Stimulated activated CD4-positive, alpha-beta T cell treated with anti-CD3 and anti-CD28 coated beads, TNF-alpha, amount 100 ng/mL, for 4 hours (primary cell): ENCODE data around the gene FAM181A.

Source experiments
- DNase-seq, 3 experiments: peaks; one replicate each; pipeline ENCODE4 v3.0.0-alpha.2; 2020; ENCODE audit warnings: low read depth in 3 of 3

Gene FAM181A

GRCh38 chr14:93962701-93963601, 35.8 kb downstream of the FAM181A start:
- DNase-seq, result no peak

- no peak for DNase-seq
Measured at GRCh38 chr14:93963692-93964091, 36.5 kb downstream of the FAM181A start.

DNA sequence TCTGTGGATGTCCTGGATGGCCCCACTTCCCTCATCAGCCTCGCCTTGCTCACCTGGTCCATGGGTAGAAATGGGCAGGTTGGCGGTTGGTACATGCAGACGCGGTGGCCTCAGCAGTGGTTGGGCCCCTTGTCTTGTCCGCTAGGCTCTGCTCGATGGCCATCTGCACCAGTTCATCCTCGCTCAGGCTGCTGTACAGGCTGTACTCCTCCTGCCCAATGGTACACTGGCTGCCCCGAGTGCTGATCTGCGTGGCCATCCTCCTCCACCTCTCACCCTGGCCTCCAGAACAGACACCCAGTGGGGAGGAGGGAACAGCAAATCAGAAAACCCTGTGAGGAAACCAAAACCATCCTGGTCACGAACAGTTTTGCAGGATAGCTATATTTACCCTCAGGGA, 37.1 kb downstream of the FAM181A start:
- no peak for DNase-seq

- DNase-seq, result no peak
Measured at GRCh38 chr14:93964820-93965286, 37.7 kb downstream of the FAM181A start.

DNA sequence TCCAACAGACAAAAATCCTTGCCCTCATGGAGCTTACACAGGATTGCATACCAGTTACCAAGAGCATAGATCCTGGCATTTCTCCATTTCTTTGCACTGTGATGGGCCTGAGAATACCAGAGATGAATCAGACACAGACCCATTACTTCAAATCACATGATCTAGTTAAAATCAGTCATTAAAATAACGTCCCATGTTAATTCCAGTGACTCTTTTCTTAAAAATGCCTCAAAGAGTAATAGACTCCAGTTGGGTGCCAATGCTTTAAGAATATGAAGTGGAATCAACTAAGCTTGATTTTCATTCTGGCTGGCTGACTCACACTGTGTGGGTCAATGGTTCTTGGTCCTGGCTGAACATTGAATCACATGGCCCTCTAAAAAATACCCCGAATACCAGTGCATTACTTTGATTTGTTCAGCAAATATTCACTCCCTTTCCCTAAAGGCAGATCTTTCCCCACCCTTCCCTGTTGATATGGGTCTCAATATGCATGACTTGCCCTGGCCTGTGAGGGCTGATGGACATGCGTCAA, 38.2 kb downstream of the FAM181A start:
- DNase-seq, result no peak

DNA sequence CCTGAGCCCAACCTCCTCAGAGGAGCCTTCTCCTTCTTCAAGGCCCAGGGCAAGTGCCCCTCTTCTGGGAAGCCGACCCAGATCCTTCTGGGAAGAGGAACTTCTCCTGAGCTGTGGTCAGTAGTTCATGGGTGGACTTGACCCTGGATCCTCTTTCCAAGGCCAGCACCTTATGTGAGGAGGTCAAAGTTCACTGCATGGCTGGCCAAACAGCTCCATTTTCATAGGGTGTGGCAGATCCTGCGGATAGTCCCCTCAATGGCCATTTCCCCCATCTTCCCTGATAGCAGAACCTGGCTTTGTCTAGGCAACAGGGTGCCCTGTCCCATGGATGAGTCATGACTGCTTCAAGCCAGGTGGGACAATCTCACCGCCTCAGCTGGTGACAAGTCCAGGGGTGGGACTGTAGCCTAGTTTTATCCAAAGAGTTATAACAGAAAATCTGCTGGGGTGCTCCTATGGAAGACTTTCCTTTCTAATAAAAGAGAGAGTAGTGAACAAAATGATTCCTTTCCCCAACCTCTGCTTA, 38.9 kb downstream of the FAM181A start:
- DNase-seq, result no peak

DNA sequence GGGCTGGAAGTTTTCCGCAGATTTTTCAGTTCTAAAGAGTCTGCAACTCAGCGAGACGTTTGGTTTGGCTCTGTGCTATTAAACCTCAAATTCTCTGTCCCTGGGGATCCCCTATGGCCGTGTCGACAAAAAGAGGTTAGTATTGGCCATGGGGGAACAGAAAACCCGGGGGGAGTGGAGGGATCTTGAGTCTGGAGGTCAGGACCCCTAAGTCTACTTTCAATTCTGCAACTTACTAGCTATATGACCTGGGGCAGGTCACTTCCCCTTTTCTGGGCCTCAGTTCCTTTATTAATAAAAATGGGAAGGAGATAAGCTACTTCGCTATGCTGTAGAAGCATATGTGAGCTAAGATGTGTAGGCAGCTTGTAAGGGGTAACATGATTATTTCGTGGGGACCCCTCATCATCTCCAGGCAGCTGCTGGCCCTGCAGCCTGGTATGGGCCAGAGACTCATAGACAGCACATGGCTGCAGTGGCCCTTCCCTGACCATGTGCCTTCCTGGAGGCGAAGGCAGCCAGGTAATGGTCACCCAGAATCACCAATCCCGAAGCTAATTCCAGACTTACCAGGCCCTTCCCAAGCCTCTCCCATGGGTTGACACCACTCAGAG, 40.6 kb downstream of the FAM181A start:
- no peak for DNase-seq

- no peak for DNase-seq
Measured at GRCh38 chr14:93969082-93969828, 42.1 kb downstream of the FAM181A start.

DNA sequence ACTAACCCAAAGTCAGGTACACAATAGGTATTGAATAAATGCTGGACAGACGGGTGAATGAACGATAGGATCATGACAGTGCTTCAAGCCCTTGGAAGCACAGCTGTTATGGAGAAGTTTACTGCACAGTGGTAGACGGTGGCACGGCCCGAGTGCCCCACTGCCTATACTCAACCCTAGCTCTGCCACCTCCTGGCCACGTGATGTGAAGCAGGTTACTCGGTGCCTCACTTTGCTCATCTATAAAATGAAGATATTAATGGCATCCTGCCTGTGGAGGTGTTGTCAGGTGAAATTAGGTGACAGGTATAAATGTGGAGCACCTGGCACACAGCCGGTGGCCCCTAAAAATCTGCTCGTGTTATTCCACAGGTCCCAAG, 43.4 kb downstream of the FAM181A start:
- peak; percentile 46 to 59 (median 57) for DNase-seq

DNA sequence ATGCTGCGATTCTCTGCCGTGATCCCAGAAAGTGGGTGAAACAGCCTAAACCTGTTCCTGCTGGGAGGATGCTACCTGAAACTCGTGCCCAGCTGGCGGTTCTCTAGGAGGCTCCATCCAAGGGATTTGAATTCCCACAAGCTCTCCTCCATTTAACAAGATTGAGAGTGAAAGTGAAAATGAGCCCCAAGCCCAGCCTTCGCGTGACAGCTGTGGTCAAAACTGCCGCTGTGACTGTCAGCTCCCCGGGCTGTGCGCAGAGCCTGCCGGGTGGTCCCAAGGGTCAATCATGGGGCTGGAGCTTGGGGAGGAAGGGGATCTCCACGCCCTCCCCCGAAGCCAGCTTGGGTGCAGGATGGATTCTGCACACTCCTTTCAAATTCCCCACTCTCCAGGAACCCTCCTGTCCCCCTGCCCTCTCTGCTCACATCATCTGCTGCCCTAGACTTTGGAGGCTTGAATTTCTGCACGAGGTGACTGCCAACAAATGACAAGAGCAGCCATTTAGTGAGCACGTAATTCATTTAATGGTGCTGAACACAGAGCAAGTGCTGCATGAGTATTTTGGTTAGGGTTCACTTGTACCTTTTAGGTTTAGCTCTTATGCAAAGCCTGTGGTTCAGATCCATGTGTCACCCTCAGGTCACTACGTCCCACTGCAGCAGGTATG, 44.0 kb downstream of the FAM181A start:
- no peak for DNase-seq

DNA sequence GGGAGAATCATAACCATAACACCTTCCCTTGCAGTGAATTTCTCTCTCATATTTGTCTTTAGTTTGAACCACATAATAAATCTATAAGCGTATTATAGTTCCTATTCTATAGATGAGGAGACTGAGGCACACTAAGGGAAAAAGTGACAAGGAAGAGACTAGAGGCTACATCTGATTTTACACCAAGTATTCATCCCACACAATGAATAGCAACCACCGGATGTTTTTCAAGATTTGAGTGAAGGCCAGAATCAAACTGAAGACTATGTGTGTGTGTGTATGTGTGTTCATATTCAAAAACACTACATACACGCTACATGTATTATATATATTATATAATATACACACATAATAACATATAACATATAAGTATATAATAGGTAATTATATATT, 44.5 kb downstream of the FAM181A start:
- DNase-seq, result no peak

DNA sequence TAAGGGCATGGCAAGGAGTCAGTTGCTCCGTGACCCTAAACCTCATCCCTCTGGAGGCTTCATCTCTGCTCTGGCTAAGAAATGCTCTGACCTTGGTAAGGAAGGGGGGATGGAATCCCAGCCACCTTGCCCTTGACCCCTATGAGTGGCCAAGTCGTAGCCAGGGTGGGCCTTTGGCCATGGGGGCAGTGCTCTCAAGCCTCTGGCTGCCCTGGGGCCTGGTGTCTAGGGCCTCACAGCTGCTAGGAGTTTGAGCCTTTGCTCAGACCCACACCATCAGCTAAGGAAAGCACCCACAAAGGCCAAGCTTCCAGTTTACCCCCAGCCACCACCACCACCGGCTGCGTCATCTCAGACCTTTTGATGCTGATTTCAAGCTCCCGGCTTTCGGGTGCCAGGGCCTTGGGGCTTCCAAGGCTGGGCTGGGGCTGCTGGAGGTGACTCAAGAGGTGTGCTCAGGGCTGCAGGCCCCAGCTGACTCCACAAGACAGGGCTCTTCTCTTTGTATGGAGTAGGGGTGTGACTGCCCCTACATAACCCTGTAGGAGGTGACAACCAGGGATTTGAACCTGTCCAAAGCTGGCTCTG, 45.6 kb downstream of the FAM181A start:
- DNase-seq, result no peak

GRCh38 chr14:93973607-93974006, 46.5 kb downstream of the FAM181A start:
- DNase-seq, result no peak

DNA sequence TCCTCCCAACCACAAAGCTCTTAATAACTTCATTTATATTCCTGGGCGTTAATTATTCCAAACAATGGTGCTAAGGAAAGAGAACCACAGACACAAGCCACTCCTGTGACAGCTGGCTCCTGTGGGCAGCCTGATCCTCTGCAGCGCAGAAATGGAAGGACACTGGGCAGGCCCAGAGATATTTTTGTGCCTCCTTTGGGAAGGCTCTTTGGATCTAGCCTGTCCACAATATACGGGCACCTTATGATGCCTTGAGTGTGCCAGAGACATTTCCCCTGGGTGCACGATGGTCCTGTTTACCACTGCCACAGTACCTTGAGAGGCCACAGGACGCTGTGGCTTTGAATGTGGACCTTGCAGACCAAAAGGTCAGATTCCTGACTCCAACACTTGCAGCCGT, 47.2 kb downstream of the FAM181A start:
- DNase-seq, result no peak

DNA sequence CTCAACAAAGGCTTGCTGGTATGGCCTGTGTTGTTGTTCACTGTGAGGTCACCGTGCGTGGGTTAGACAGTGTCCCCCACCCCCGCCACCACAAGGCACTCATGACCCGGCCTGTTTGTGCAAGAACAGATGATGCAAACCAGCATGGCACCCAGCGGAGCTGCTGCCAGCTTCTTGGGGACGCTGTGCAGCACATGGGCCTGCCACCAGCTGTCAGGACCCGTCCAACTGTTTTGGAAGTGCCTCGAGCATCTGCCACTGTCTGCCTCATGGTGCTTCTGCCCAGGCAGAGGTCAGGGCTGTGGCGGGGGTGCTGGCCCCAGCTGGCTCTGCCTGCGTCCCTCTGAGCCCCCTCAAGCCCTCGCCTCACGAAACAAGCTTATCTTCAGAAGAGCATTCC, 47.7 kb downstream of the FAM181A start:
- DNase-seq, result no peak

DNA sequence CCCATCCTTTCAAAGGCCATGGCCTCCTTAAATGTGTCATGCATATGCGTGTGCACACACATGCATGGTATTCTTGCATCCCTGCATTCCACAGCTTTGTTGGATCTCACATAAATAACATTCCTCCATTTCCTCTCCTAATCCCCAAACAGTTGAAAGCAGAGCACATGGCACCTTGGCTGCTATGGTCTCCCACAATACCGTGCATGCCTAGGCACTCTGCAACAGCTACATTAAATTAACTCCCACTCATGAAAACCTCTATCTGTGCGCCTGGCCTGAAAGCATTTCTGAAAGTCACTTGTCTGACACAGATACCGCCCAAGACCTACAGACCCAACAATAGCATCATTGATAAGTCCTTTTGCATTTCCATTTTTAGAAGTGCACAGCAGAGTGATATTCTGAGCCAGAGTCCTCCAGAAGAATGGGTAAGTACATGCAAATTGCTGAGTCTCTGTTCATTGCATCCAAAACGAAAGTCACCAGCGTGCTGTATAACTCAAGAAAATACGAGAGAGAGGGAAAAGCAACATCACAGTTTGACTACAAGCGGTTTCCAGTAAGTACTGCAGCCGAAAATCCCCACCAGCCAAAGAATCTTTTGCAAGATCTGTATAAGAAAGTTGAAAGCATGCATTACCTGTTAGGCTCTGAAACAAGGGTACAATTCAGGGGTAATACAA, 48.8 kb downstream of the FAM181A start:
- no peak for DNase-seq

DNA sequence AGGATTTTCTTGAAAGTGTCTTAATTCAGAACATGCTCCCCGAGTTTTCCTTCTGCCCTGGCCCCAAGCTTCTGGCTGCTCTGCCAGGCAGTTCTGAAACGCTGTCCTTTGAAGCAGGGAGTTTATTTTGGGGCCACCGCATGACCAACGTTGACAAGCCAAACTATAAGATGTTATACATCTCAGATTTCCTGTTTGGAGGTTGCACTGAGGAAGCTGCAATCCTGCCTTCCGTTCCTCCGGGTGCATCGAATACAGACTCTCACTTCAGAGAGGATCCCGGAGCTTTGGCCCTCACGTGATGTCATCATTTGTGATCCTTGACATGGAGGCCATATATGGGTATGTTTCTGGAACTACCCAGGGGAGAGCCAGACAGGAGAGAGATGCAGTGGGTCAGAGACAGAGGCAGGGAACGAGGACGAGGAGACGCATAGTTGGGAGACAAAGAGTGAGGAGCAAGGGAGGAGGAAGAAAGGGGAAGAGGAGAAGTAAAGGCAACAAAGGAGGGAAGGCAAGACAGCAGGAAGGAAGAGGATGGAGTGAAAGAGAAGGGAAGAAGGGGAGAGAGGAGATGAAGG, 49.4 kb downstream of the FAM181A start, which contains the start of gene ASB2:
Gene ASB2, minus strand, starts transcription at position 94 of the 581 bp plus-strand sequence. CDS start 12,031 bp downstream, outside the sequence.
- no peak for DNase-seq

DNA sequence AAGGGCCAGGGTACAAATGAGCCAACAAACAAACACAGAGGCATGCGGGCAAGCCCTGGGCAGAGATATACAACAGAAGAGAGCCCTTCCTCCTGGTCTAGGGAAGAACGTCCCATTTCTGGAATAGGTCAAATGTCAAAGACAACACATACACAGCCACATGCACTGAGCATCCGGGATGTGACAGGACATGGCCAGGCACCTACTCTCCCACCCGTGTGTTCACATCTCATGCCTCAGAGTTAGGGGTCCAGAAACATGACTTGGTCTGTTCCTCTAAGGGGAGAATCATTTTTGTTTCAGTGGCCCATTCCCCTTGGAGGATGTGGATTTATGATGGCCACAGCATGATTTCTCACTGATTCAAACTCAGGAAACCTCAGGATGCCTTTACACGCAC, 50.0 kb downstream of the FAM181A start:
- DNase-seq, result no peak

DNA sequence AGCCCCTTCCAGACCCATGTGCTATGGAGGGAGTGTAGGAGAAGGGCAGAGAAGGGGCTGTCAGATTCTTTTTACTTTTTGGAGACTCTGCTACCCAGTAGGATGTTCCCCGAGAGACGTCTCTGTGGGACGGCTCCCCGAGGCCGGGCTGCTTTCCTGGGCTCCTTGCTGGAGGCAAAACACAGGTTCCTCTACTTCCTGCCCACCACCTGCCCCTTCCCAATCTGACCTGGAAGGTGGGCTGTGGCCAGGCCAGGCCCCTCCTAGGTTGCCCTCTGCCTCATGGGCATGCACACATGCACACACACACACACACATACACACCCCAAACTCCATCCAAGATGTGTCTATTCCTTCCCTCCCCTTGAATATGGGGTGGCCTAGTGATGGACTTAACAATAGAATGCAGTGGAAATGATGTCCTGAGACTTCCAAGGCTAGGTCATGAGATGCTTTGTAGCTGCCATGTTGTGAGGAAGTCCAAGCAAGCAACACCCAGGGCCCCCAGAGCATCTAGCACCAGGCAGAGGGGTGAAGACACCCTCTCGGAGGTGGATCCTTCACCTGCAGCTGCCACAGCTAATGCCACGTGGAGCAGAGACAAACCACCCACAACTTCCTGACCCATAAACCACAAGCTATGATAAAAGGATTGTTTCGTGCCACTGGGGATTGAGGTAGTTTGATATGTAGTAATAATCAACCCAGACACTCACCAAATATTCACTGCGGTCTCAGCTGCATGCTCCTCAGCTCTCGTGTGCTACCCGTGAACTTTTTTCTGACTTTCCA, 50.8 kb downstream of the FAM181A start:
- DNase-seq, result peak; percentile 48 to 56 (median 49)
